Transverse colon (tissue), 4 donors: Measurements from ENCODE around the gene CEACAM18. TPM values are rescaled to one million over a fixed set of nuclear protein-coding genes. Genes with fewer than 3 reads are reported as not detected.

ENCODE experiments used
- DNase-seq: peaks from one replicate; pipeline ENCODE4 v3.0.0-alpha.2; 2019
- H3K27ac ChIP-seq, 4 donors: fragments of 200-600 bp; sonication (generic); 2 replicates each; pipeline ENCODE4 v1.5.1; 2016 to 2018; ENCODE audit warnings: inconsistent platforms in 4 of 4
- H3K27me3 ChIP-seq: fragments of 200-600 bp; sonication (generic); 2 replicates; pipeline ENCODE4 v1.5.1; 2017; ENCODE audit warnings: inconsistent platforms
- H3K36me3 ChIP-seq, 4 donors: fragments of 200-600 bp; sonication (generic); 2 replicates each; pipeline ENCODE4 v1.5.1; 2017 to 2019; ENCODE audit warnings: inconsistent platforms in 4 of 4
- H3K4me1 ChIP-seq, 4 donors: fragments of 200-600 bp; sonication (generic); 2 replicates each; pipeline ENCODE4 v1.5.1; 2017 to 2020; ENCODE audit warnings: inconsistent platforms in 4 of 4
- H3K4me3 ChIP-seq, 4 donors: fragments of 200-600 bp; sonication (generic); 1 replicate in 1 of 4; 2 replicates in 3 of 4; pipeline versions ENCODE4 v1.5.1 to v1.6.1; 2017 to 2019; ENCODE audit warnings: inconsistent platforms in 4 of 4
- H3K9me3 ChIP-seq, 2 donors: fragments of 200-600 bp; sonication (generic); 2 replicates each; pipeline ENCODE4 v1.5.1; 2017 to 2019; ENCODE audit warnings: inconsistent platforms in 2 of 2
- EP300 ChIP-seq: sonication (generic); formaldehyde crosslinking; IDR thresholded peaks from one replicate; pipeline ENCODE4 v1.6.1; 2017; ENCODE audit warnings: antibody characterized with exemption, low read depth
- POLR2A ChIP-seq: fragments of 450-650 bp; IDR thresholded peaks from one replicate; pipeline ENCODE4 v1.6.1; 2016; ENCODE audit warnings: antibody characterized with exemption, mild to moderate bottlenecking, moderate library complexity
- POLR2AphosphoS5 ChIP-seq, 3 donors: sonication (generic); formaldehyde crosslinking; IDR thresholded peaks; one replicate each; pipeline ENCODE4 v1.6.1; 2016; ENCODE audit warnings: antibody characterized with exemption in 3 of 3
- WGBS, 2 donors: methylation state at CpG; one replicate each; pipeline ENCODE4 v1.1.5; 2018; ENCODE audit warnings: low coverage in 1 of 2; 5-methylcytosine and 5-hydroxymethylcytosine counted together
- in situ Hi-C, 4 donors: fragments of 200-750 bp; cut with MboI; loops; one replicate each; pipeline versions ENCODE4 v1.15.0 to v1.15.1; 2017; ENCODE audit warnings: low sequenced_read_pairs in 3 of 4, low pct_ligation_motif_present in 1 of 4, low pct_unique_long_range_greater_than_20kb in 1 of 4
- intact Hi-C: fragments of 100-400 bp; cut with DNase I; formaldehyde crosslinking; loops from one replicate; pipeline ENCODE4 v1.15.1; 2023; ENCODE audit warnings: low total_unique reads
- total RNA-seq, 4 donors: library from RNA; depleted of rRNA; stranded (reverse); fragments of >200 nt; gene quantifications; one replicate each; pipeline ENCODE4 v1.1.0, GENCODE V29; 2016
- TF ChIP-seq, protein P1 (sequence below), 5 experiments: fragments of 200-600 bp in 3 of 5; fragments of 450-650 bp in 2 of 5; sonication (generic) in 3 of 5; IDR thresholded peaks; 1 replicate in 2 of 5; 2 replicates in 3 of 5; pipeline ENCODE4 v1.5.1; 2016 to 2017; ENCODE audit warnings: antibody characterized with exemption in 5 of 5, inconsistent platforms in 3 of 5, mild to moderate bottlenecking in 2 of 5, moderate library complexity in 1 of 5

The CEACAM18 gene
- total RNA-seq, 4 donors from 2014 or later: not detected

DNA sequence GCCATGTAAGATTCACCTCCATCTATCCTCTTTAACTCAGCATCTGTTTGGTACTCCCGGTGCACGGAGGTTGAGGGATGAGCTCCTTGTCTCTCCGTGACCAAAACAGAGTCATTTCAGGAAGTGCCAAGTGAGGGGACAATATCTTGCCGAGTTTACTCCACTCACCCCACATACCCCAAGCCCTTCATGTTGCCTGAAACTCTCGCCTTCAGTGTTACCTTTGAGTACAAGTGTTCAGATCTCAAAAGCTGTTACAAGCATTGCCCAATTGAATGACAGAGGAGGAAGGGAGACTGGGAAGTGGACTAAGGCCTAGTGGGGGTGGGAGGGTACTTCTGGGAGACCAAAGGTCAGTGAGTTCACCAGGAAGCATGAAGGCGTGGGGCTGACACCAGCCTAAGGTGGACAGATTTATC is 29.3 kb downstream of the CEACAM18 start:
- no peak overlapping the region for H3K4me3 ChIP-seq
- DNase-seq: no peak
- no peaks in the 10 kb centered on the region for H3K27me3 ChIP-seq
- H3K4me1 ChIP-seq: no peaks in the 10 kb centered on the region
- intact Hi-C loops (no loop called here), in situ Hi-C loops (no loop called here)
- H3K36me3 ChIP-seq: no peaks in the 10 kb centered on the region
- TF ChIP-seq, protein P1, sequence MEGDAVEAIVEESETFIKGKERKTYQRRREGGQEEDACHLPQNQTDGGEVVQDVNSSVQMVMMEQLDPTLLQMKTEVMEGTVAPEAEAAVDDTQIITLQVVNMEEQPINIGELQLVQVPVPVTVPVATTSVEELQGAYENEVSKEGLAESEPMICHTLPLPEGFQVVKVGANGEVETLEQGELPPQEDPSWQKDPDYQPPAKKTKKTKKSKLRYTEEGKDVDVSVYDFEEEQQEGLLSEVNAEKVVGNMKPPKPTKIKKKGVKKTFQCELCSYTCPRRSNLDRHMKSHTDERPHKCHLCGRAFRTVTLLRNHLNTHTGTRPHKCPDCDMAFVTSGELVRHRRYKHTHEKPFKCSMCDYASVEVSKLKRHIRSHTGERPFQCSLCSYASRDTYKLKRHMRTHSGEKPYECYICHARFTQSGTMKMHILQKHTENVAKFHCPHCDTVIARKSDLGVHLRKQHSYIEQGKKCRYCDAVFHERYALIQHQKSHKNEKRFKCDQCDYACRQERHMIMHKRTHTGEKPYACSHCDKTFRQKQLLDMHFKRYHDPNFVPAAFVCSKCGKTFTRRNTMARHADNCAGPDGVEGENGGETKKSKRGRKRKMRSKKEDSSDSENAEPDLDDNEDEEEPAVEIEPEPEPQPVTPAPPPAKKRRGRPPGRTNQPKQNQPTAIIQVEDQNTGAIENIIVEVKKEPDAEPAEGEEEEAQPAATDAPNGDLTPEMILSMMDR (IDR thresholded peaks at IDR 0.05): no peak
- TF ChIP-seq EP300 (no peak), POLR2AphosphoS5 (IDR thresholded peaks at IDR 0.05) (no peak)
- 63 to 74% methylated on average over 6 of the region's 6 CpGs for WGBS, 2 donors
- H3K27ac ChIP-seq: no peak overlapping the region
- H3K9me3 ChIP-seq: no peaks in the 10 kb centered on the region

DNA sequence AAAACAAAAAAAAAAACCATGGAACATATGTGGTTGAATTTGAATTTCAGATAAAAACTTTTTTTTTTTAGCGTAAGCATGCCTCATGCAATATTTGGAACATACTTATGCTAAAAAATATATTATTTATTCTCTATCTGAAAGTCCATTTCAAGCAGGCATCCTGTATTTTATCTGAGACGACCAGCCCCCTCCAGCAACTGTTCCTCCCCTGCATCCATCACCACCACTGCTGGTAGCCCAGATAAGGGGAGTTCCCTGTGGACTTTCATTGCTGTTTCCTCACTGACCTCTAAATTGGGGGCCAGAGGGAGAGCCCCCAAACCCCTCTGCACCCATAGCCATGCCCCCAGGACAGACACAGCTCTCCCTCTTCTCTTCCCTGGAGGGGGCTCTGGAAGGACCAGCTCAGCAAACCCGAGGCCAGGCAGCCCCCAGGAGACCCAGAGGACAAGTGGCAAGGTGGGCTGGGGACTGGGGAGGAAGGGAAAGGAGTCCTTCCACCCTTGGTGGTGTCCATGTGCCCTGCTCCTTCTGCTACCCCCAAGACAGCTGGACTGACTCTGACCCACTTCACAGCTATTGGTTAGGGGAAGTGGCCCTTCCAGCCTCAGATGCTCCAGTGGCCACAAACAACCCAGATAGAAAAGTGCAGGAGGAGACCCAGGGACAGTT is 29.9 kb downstream of the CEACAM18 start:
- in situ Hi-C loops: no loop called here
- Histone ChIP-seq H3K27ac (no peak overlapping the region), H3K9me3 (no peaks in the 10 kb centered on the region), H3K4me1 (no peaks in the 10 kb centered on the region), H3K27me3 (no peaks in the 10 kb centered on the region), H3K4me3 (no peak overlapping the region), H3K36me3 (no peaks in the 10 kb centered on the region)
- TF ChIP-seq, protein P1 (IDR thresholded peaks at IDR 0.05): no peak
- TF ChIP-seq EP300 (no peak), POLR2A (no peak)
- WGBS, 2 donors: 51 to 83% methylated on average over 1 to 3 of the region's 3 CpGs
- intact Hi-C loops: no loop called here
- DNase-seq: no peak

DNA sequence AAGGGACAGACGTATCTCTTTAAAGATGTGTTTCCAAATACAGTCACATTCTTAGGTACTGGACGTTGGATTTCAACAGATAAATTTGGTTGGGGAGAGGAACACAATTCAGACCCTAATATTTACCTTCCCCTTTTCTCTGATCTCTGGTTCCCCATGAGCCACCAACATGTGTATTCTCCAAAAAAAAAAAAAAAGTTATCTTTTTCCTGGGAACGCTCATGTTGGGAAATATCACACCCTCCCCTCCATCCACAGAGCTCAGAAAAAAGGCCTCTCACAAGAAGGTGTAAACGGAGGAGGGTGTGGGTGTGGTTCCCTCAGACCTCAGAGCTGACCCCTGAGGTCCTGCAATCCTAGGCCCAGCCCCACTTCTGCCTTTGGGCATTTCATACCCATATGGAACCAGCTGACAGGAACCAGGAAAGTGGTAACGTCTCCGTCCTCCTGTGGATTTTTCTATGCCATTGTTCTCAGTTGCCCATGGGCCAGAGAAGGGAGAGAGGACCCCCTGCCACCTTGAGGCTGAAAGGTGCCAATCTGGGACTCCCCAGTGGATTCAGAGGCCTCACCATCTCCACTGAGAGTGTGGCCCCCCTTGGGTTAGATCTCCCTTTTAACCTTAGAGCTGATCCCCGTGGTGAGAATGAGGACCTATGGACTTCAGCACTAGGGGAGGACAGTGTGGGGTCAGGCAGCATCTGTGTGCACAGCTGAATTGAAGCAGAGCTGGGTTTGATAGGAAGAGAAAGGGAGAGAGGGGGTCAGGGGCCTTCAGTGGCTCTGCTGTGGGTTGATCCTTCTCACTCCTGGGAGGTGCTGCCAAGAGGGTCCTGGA is 31.7 kb downstream of the CEACAM18 start:
- no peaks in the 10 kb centered on the region for H3K36me3 ChIP-seq
- TF ChIP-seq EP300 (no peak), POLR2AphosphoS5 (IDR thresholded peaks at IDR 0.05) (no peak), POLR2A (no peak)
- TF ChIP-seq, protein P1 (IDR thresholded peaks at IDR 0.05): no peak
- in situ Hi-C loops (no loop called here), intact Hi-C loops (no loop called here)
- H3K4me3 ChIP-seq: no peak overlapping the region
- no peak overlapping the region for H3K27ac ChIP-seq
- no peak for DNase-seq
- H3K9me3 ChIP-seq: no peaks in the 10 kb centered on the region
- H3K4me1 ChIP-seq: no peaks in the 10 kb centered on the region
- H3K27me3 ChIP-seq: peaks cover 4% of the 10 kb centered on the region
- whole genome bisulfite sequencing, 2 donors: 47 to 65% methylated on average over 4 to 7 of the region's 7 CpGs

DNA sequence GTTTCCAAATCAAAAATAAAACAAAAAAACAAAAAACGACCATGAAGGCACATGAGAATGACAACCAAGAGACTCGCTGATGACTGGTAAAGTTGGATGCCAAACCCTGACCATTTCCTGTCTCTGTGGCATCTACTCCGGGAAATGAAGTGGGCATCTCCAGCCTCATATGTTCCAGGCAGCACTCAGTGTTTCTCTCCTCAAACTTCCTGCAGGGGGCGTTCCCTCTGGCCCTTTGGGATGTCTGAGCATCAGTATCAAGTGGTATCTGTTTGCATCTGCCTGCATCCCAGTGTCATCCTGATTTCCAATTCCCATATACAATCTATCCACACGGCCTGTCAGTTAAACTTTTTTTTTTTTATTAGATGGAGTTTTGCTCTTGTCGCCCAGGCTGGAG is 33.0 kb downstream of the CEACAM18 start:
- H3K27me3 ChIP-seq: peaks cover 4% of the 10 kb centered on the region
- no peak for DNase-seq
- no peaks in the 10 kb centered on the region for H3K36me3 ChIP-seq
- no peak for TF ChIP-seq POLR2AphosphoS5 (IDR thresholded peaks at IDR 0.05)
- TF ChIP-seq, protein P1 (IDR thresholded peaks at IDR 0.05): peak in 1 of 5 experiments; percentile 12
- H3K4me1 ChIP-seq: no peaks in the 10 kb centered on the region
- no peaks in the 10 kb centered on the region for H3K9me3 ChIP-seq
- intact Hi-C loops (no loop called here), in situ Hi-C loops (no loop called here)
- H3K4me3 ChIP-seq: no peak overlapping the region
- WGBS, 2 donors: 18 to 19% methylated on average over 6 of the region's 6 CpGs
- no peak overlapping the region for H3K27ac ChIP-seq
